GM12878 (cell line): ENCODE results near the gene GDPD1. TPM values are rescaled to one million over a fixed set of nuclear protein-coding genes. Genes with fewer than 3 reads are reported as not detected.

Source experiments
- ATAC-seq: fragments of 200-7000 bp; cut with Tn5 transposase; 3 replicates; pipeline ENCODE4 v1.9.1; 2020; ENCODE audit warnings: mild to moderate bottlenecking, moderate library complexity
- Bru-seq: library from RNA; stranded (reverse); fragments of 400-500 nt; gene quantifications from one replicate; lab custom pipeline; 2021; lab: Mats Ljungman, UMichigan
- BruChase-seq, 2 experiments: library from RNA; stranded (reverse); fragments of 400-500 nt; gene quantifications; one replicate each; lab custom pipeline; 2021; lab: Mats Ljungman, UMichigan
- BruUV-seq: library from RNA; stranded (reverse); fragments of 400-500 nt; replicated peaks from 2 replicates; lab custom pipeline; 2021; lab: Mats Ljungman, UMichigan
- CTCF ChIA-PET: fragments of 300-600 bp; sonication (Branson Sonifier 250); formaldehyde crosslinking; extraction: SDS; loops from one replicate; lab custom pipeline; 2021; ENCODE audit warnings: inconsistent platforms; lab: Yijun Ruan, JAX
- POLR2A ChIA-PET: fragments of 350-600 bp; formaldehyde crosslinking; extraction: SDS; loops from one replicate; lab custom pipeline; 2021; ENCODE audit warnings: inconsistent platforms; lab: Charles Lee
- RAD21 ChIA-PET: fragments of 300-600 bp; sonication (Branson Sonifier 250); formaldehyde crosslinking; loops from one replicate; lab custom pipeline; 2023; ENCODE audit warnings: antibody characterized with exemption; ENCODE audit not compliant: unreplicated experiment; lab: Charles Lee
- SMC1A ChIA-PET: fragments of 300-600 bp; sonication (Branson Sonifier 250); formaldehyde crosslinking; loops from one replicate; lab custom pipeline; 2023; ENCODE audit not compliant: unreplicated experiment, uncharacterized antibody; lab: Charles Lee
- DNase-seq: peaks from one replicate; pipeline ENCODE4 v3.0.0-alpha.2; 2011; ENCODE audit warnings: low read depth, low spot score
- FAIRE-seq: peaks from 3 replicates; lab custom pipeline; 2011; peaks lifted over from hg19 to GRCh38; lab: Jason Lieb, UNC
- H2AFZ ChIP-seq: 2 replicates; pipeline ENCODE4 v1.6.0; 2011; ENCODE audit warnings: low read depth, low read length, control low read depth; ENCODE audit not compliant: control insufficient read depth
- H3K27ac ChIP-seq: 2 replicates; pipeline ENCODE4 v1.5.1; 2011; ENCODE audit warnings: control low read depth; ENCODE audit not compliant: control insufficient read depth, insufficient read depth
- H3K27me3 ChIP-seq, 2 experiments: replicated peaks in 1 of 2; 2 replicates each; pipeline versions ENCODE4 v1.6.0 to v1.6.1; 2011; ENCODE audit warnings: low read length in 1 of 2; ENCODE audit not compliant: control insufficient read depth in 2 of 2, insufficient read depth in 2 of 2
- H3K36me3 ChIP-seq, 2 experiments: 2 replicates each; pipeline ENCODE4 v1.5.1; 2011; ENCODE audit warnings: low read length in 1 of 2; ENCODE audit not compliant: control insufficient read depth in 2 of 2, insufficient read depth in 2 of 2
- H3K4me1 ChIP-seq: 2 replicates; pipeline ENCODE4 v1.6.1; 2011; ENCODE audit warnings: mild to moderate bottlenecking, low read length, moderate library complexity, mixed read lengths; ENCODE audit not compliant: control insufficient read depth, insufficient read depth
- H3K4me2 ChIP-seq: 2 replicates; pipeline ENCODE4 v1.6.0; 2011; ENCODE audit warnings: control low read depth; ENCODE audit not compliant: control insufficient read depth, insufficient read depth
- H3K4me3 ChIP-seq: fragments of 200-600 bp; sonication (generic); 2 replicates; pipeline ENCODE4 v1.5.1; 2016
- H3K79me2 ChIP-seq: 2 replicates; pipeline ENCODE4 v1.6.0; 2011; ENCODE audit warnings: low read length; ENCODE audit not compliant: control insufficient read depth, insufficient read depth
- H3K9ac ChIP-seq: 2 replicates; pipeline ENCODE4 v1.8.0; 2011; ENCODE audit warnings: low read length, control low read depth, mixed read lengths; ENCODE audit not compliant: control insufficient read depth, insufficient read depth
- H3K9me3 ChIP-seq: replicated peaks from 3 replicates; pipeline ENCODE4 v1.5.1; 2011; ENCODE audit warnings: mild to moderate bottlenecking, low read length; ENCODE audit not compliant: control insufficient read depth, insufficient read depth
- H4K20me1 ChIP-seq: 2 replicates; pipeline ENCODE4 v1.6.0; 2011; ENCODE audit not compliant: control insufficient read depth, insufficient read depth
- CREB1 ChIP-seq: IDR thresholded peaks from 2 replicates; pipeline ENCODE4 v1.6.1; 2012; ENCODE audit warnings: low read depth, mild to moderate bottlenecking, inconsistent platforms
- E2F4 ChIP-seq: IDR thresholded peaks from 2 replicates; pipeline ENCODE4 v1.6.1; 2012; ENCODE audit warnings: low read depth, low read length, improper control_type of control experiment
- EED ChIP-seq: sonication (generic); IDR thresholded peaks from 2 replicates; pipeline ENCODE4 v1.6.1; 2016; ENCODE audit warnings: antibody characterized with exemption, low read depth
- ETV6 ChIP-seq, 2 experiments: fragments of 450-650 bp in 1 of 2; IDR thresholded peaks in 1 of 2; conservative IDR thresholded peaks in 1 of 2; 2 replicates each; pipeline ENCODE4 v1.6.1; 2014; ENCODE audit warnings: antibody characterized with exemption in 1 of 2, borderline replicate concordance in 1 of 2, low read depth in 1 of 2, mild to moderate bottlenecking in 1 of 2, moderate library complexity in 1 of 2
- FOXK2 ChIP-seq: fragments of 450-650 bp; IDR thresholded peaks from 2 replicates; pipeline ENCODE4 v1.6.1; 2017; ENCODE audit warnings: mild to moderate bottlenecking, moderate library complexity
- HDGF ChIP-seq: fragments of 450-650 bp; IDR thresholded peaks from 2 replicates; pipeline ENCODE4 v1.6.1; 2016; ENCODE audit warnings: antibody characterized with exemption
- PBX3 ChIP-seq: IDR thresholded peaks from 2 replicates; pipeline ENCODE4 v1.6.1; 2011; ENCODE audit warnings: mild to moderate bottlenecking, low read depth, low read length, moderate library complexity; ENCODE audit not compliant: insufficient replicate concordance
- ZBTB40 ChIP-seq: fragments of 450-650 bp; IDR thresholded peaks from 2 replicates; pipeline ENCODE4 v1.6.1; 2016; ENCODE audit warnings: mild to moderate bottlenecking, moderate library complexity, borderline replicate concordance
- WGBS: methylation state at CpG from one replicate; pipeline ENCODE4 v1.1.6; 2016; ENCODE audit warnings: low lambda C conversion rate; ENCODE audit not compliant: insufficient replicate concordance, insufficient coverage; ENCODE audit errors: missing lambda C conversion rate; 5-methylcytosine and 5-hydroxymethylcytosine counted together
- in situ Hi-C: fragments of 300-500 bp; cut with MboI; formaldehyde crosslinking; loops from 9 replicates; pipeline ENCODE4 v1.14.3; 2018; ENCODE audit warnings: mixed read lengths
- intact Hi-C: fragments of 100-400 bp; cut with micrococcal nuclease; formaldehyde crosslinking; loops from one replicate; pipeline ENCODE4 v1.14.2; 2022; ENCODE audit not compliant: unreplicated experiment
- long read RNA-seq, 2 experiments: library from polyadenylated mRNA; unstranded; transcript quantifications; one replicate each; pipeline ENCODE4 v2.0.0, GENCODE V29; 2019 to 2020
- polyA minus RNA-seq, 3 experiments: library from RNA; depleted of rRNA, polyadenylated mRNA; stranded (reverse); fragments of >200 nt; gene quantifications; 2 replicates each; pipeline ENCODE4 v1.2.3, GENCODE V29; 2011
- polyA plus RNA-seq, 11 experiments: library from polyadenylated mRNA; depleted of rRNA in 4 of 11; unstranded in 6 of 11; stranded (reverse) in 5 of 11; fragments of >200 nt; fragmentation: Nextera tagmentation in 4 of 11; fragmentation: Illumina TruSeq in 1 of 11; extraction: Ambion mirVana in 4 of 11; extraction: Trizol in 1 of 11; gene quantifications; 1 replicate in 1 of 11; 2 replicates in 10 of 11; pipeline versions ENCODE4 v1.2.1 to v1.2.3, GENCODE V29; 2011 to 2016; ENCODE audit warnings: inconsistent platforms in 2 of 11, missing spikeins in 2 of 11, low read depth in 1 of 11
- total RNA-seq, 4 experiments: library from RNA; depleted of rRNA in 3 of 4; stranded (reverse); fragments of >200 nt in 3 of 4; fragmentation: Illumina TruSeq in 1 of 4; extraction: Trizol in 1 of 4; gene quantifications; 2 replicates each; pipeline versions ENCODE4 v1.2.1 to v1.2.3, GENCODE V29; 2013 to 2021

Gene GDPD1
- total RNA-seq (2013; cell fraction: nucleolus; rRNA removed) = 9.9 and 11.4 TPM in 2 replicates
- total RNA-seq (2014; rRNA removed) (0.56 and 0.65 TPM in 2 replicates), total RNA-seq (2014; rRNA removed; fragmentation: Illumina TruSeq; extraction: Trizol) (0.81 and 1.3 TPM in 2 replicates), total RNA-seq (2021) (0.64 and 0.74 TPM in 2 replicates), polyA plus RNA-seq (2011; rRNA removed) (1.6 and 3.3 TPM in 2 replicates), polyA plus RNA-seq (2014; fragmentation: Illumina TruSeq; extraction: Trizol) (0.88 and 1.6 TPM in 2 replicates), polyA plus RNA-seq (2014; fragmentation: Nextera tagmentation; extraction: Ambion mirVana) (under 1 TPM; 0.18 to 0.40 TPM), polyA plus RNA-seq (2014; rRNA removed) (0.34 and 0.79 TPM in 2 replicates), polyA plus RNA-seq (2016; fragmentation: Nextera tagmentation; extraction: Ambion mirVana) (under 1 TPM; 0.54 to 0.64 TPM), polyA minus RNA-seq (2011; rRNA and poly(A)+ RNA removed) (1.0 and 1.8 TPM in 2 replicates), Bru-seq, nascent RNA (percentile 40 among the genes with signal in this experiment), BruChase-seq, experiment 1, labeled RNA remaining after a 6-hour chase (percentile 34 among the genes with signal in this experiment), BruChase-seq, experiment 2, labeled RNA remaining after a 2-hour chase (percentile 29 among the genes with signal in this experiment)
- polyA plus RNA-seq (2011; ENCODE audit: low read depth) = 0.42 TPM
- polyA plus RNA-seq (2011; cell fraction: cytosol; rRNA removed) = 0.43 and 0.63 TPM in 2 replicates
- 0.94 and 0.97 TPM in 2 replicates for polyA plus RNA-seq (2011; cell fraction: nucleus; rRNA removed)
- polyA plus RNA-seq (2012) = 0.58 TPM in 2 replicates
- polyA minus RNA-seq (2011; cell fraction: cytosol; rRNA and poly(A)+ RNA removed) = 1.0 TPM in 1 of 2 replicates, not detected in the other
- polyA minus RNA-seq (2011; cell fraction: nucleus; rRNA and poly(A)+ RNA removed) = 0.97 and 2.7 TPM in 2 replicates
- long read RNA-seq, experiment 1 = 0 reads
- long read RNA-seq, experiment 2 = 0 reads

GRCh38 chr17:59220328-59221158 lies at the start of gene GDPD1:
Gene GDPD1 (plus strand): TSS chr17:59220511. CDS start chr17:59220610, 99 bp downstream.
- Histone ChIP-seq H4K20me1 (no peaks in the 10 kb centered on the region), H3K4me2 (peak within 1 kb of the TSS; percentile 79), H3K79me2 (no peaks in the 10 kb centered on the region), H3K27me3 (no peaks in the 10 kb centered on the region), H3K4me3 (peak within 1 kb of the TSS; percentile 95), H2AFZ (peak within 1 kb of the TSS; percentile 99), H3K9ac (peak within 1 kb of the TSS; percentile 52), H3K36me3 (no peaks in the 10 kb centered on the region), H3K4me1 (no peaks in the 10 kb centered on the region), H3K9me3 (no peaks in the 10 kb centered on the region), H3K27ac (peak within 1 kb of the TSS; percentile 42; the same call in 1 of the 2 replicates)
- FAIRE-seq = peak; percentile 95
- in situ Hi-C loops (no loop called here), intact Hi-C loops (loop anchor here (1.0 to 5.0 kb wide), 2 partner anchors 91 to 222 kb away; no protein-coding TSS in a partner anchor)
- peak; percentile 76 for DNase-seq
- WGBS = 2% methylated on average over 60 of the region's 60 CpGs
- no TSS peak for BruUV-seq
- RAD21 ChIA-PET = interaction anchor here (0.6 to 2.6 kb wide), 12 partner anchors 9 to 449 kb away, joined by 3 to 30 read pairs (median 3); partner anchors contain the start of genes PRR11, SKA2 and SMG8
- ATAC-seq = peak; percentile 99
- POLR2A ChIA-PET = interaction anchor here (0.6 to 1.5 kb wide), 5 partner anchors 10 to 450 kb away, joined by 3 to 16 read pairs (median 3); partner anchors contain the start of gene SMG8
- CTCF ChIA-PET = interaction anchor here (0.6 to 2.9 kb wide), 12 partner anchors 9 to 532 kb away, joined by 3 to 32 read pairs (median 6); partner anchors contain the start of gene SMG8
- SMC1A ChIA-PET = interaction anchor here (0.5 to 2.2 kb wide), 16 partner anchors 8 to 225 kb away, joined by 3 to 12 read pairs (median 4); no protein-coding TSS in a partner anchor
- TF ChIP-seq HDGF (no peak), ZBTB40 (peak; percentile 54; the same call in 1 of the 2 replicates), PBX3 (no peak), CREB1 (peak; percentile 81), ETV6 (conservative IDR thresholded peaks at IDR 0.05 in 1 of 2, IDR thresholded peaks at IDR 0.05 in 1 of 2; ENCODE audit: borderline replicate concordance in 1 of 2, low read depth in 1 of 2) (no peak), FOXK2 (0 out of 2 replicates have a peak, but pooled peaks have one; percentile 7), E2F4 (no peak), EED (no peak)
